Endothelial cell of umbilical vein (primary cell): ENCODE data around the gene RASAL3. TPM values are rescaled to one million over a fixed set of nuclear protein-coding genes. Genes with fewer than 3 reads are reported as not detected.
A peak's percentile ranks its signal among the peaks of the same experiment; 100 is the strongest.

ENCODE experiments used
- BruUV-seq: library from RNA; stranded (reverse); fragments of 400-500 nt; replicated peaks from 2 replicates; lab custom pipeline; 2021; lab: Mats Ljungman, UMichigan
- CTCF ChIA-PET: fragments of 300-600, 350-600 bp; sonication (Branson Sonifier 250); formaldehyde crosslinking; loops from one replicate; lab custom pipeline; 2021; ENCODE audit warnings: antibody characterized with exemption, inconsistent platforms; lab: Charles Lee
- POLR2A ChIA-PET: fragments of 300-600, 350-600 bp; sonication (Branson Sonifier 250); formaldehyde crosslinking; loops from one replicate; lab custom pipeline; 2021; ENCODE audit warnings: antibody characterized with exemption, inconsistent platforms; lab: Charles Lee
- DNase-seq: peaks from one replicate; pipeline ENCODE4 v3.0.0-alpha.2; 2011; ENCODE audit warnings: low read depth, low spot score
- FAIRE-seq: peaks from 2 replicates; lab custom pipeline; 2011; peaks lifted over from hg19 to GRCh38; lab: Jason Lieb, UNC
- H2AFZ ChIP-seq: 2 replicates; pipeline ENCODE4 v1.6.0; 2012; ENCODE audit warnings: low read depth, low read length, control low read depth, inconsistent platforms
- H3K27ac ChIP-seq: 2 replicates; pipeline ENCODE4 v1.5.1; 2011; ENCODE audit warnings: low read depth, mild to moderate bottlenecking, control low read depth, low read length, moderate library complexity; ENCODE audit not compliant: insufficient read depth
- H3K27me3 ChIP-seq, 2 experiments: 2 replicates each; pipeline versions ENCODE4 v1.6.0 to v1.6.1; 2011; ENCODE audit warnings: low read length in 2 of 2, mixed read lengths in 1 of 2; ENCODE audit not compliant: control insufficient read depth in 2 of 2, insufficient read depth in 2 of 2
- H3K36me3 ChIP-seq, 2 experiments: 2 replicates in 1 of 2; 3 replicates in 1 of 2; pipeline ENCODE4 v1.5.1; 2011; ENCODE audit warnings: low read length in 2 of 2, mild to moderate bottlenecking in 1 of 2, moderate library complexity in 1 of 2; ENCODE audit not compliant: control insufficient read depth in 2 of 2, insufficient read depth in 2 of 2; ENCODE audit errors: extremely low read depth in 1 of 2
- H3K4me1 ChIP-seq: 3 replicates; pipeline ENCODE4 v1.5.1; 2011; ENCODE audit warnings: mild to moderate bottlenecking, low read length; ENCODE audit not compliant: control insufficient read depth, insufficient read depth; ENCODE audit errors: extremely low read depth
- H3K4me2 ChIP-seq: 2 replicates; pipeline ENCODE4 v1.6.1; 2011; ENCODE audit warnings: low read length, control low read depth, mixed read lengths; ENCODE audit not compliant: insufficient read depth
- H3K4me3 ChIP-seq, 3 experiments: fragments of 200-600 bp in 1 of 3; sonication (generic), shearing (Covaris generic) in 1 of 3; replicated peaks in 1 of 3; 2 replicates each; pipeline ENCODE4 v1.5.1; 2011 to 2016; ENCODE audit warnings: control low read depth in 3 of 3, low read length in 3 of 3, mild to moderate bottlenecking in 2 of 3, inconsistent platforms in 1 of 3, low read depth in 1 of 3, moderate library complexity in 1 of 3; ENCODE audit not compliant: insufficient read depth in 1 of 3
- H3K79me2 ChIP-seq: 2 replicates; pipeline ENCODE4 v1.6.0; 2012; ENCODE audit warnings: low read length, inconsistent platforms; ENCODE audit not compliant: control insufficient read depth, insufficient read depth
- H3K9ac ChIP-seq: replicated peaks from 2 replicates; pipeline ENCODE3; 2011; ENCODE audit warnings: low read length, control low read depth; ENCODE audit not compliant: insufficient read depth; ENCODE audit errors: extremely low read depth
- H3K9me1 ChIP-seq: replicated peaks from 3 replicates; pipeline ENCODE4 v1.6.0; 2011; ENCODE audit warnings: mild to moderate bottlenecking, low read length; ENCODE audit not compliant: control insufficient read depth, insufficient read depth; ENCODE audit errors: extremely low read depth
- H3K9me3 ChIP-seq: replicated peaks from 2 replicates; pipeline ENCODE4 v1.5.1; 2012; ENCODE audit warnings: low read length, inconsistent platforms; ENCODE audit not compliant: control insufficient read depth, insufficient read depth
- H4K20me1 ChIP-seq: replicated peaks from 2 replicates; pipeline ENCODE3; 2011; ENCODE audit warnings: mild to moderate bottlenecking, low read length; ENCODE audit not compliant: control insufficient read depth, insufficient read depth; ENCODE audit errors: extremely low read depth
- EZH2 ChIP-seq: IDR thresholded peaks from 2 replicates; pipeline ENCODE4 v1.6.1; 2012; ENCODE audit warnings: borderline replicate concordance, low read depth, mild to moderate bottlenecking, moderate library complexity, low read length, inconsistent platforms; ENCODE audit not compliant: severe bottlenecking
- FOS ChIP-seq: IDR thresholded peaks from 2 replicates; pipeline ENCODE4 v1.6.1; 2011; ENCODE audit warnings: mild to moderate bottlenecking, low read length, moderate library complexity, borderline replicate concordance; ENCODE audit not compliant: insufficient read depth
- GATA2 ChIP-seq: IDR thresholded peaks from 2 replicates; pipeline ENCODE4 v1.7.0; 2011; ENCODE audit warnings: low read depth, mild to moderate bottlenecking, moderate library complexity, mixed read lengths, low read length; ENCODE audit not compliant: insufficient read length, insufficient read depth
- JUN ChIP-seq: IDR thresholded peaks from 2 replicates; pipeline ENCODE4 v1.6.1; 2011; ENCODE audit warnings: borderline replicate concordance, low read depth; ENCODE audit not compliant: insufficient read length, insufficient read depth
- MAX ChIP-seq: IDR thresholded peaks from 2 replicates; pipeline ENCODE4 v1.6.1; 2011; ENCODE audit not compliant: insufficient read depth, insufficient read length
- MYC ChIP-seq: IDR thresholded peaks from one replicate; pipeline ENCODE4 v1.6.1; 2011; ENCODE audit warnings: mild to moderate bottlenecking, low read depth, low read length
- POLR2A ChIP-seq: IDR thresholded peaks from 2 replicates; pipeline ENCODE4 v1.6.1; 2012; ENCODE audit warnings: low read depth, mild to moderate bottlenecking, control low read depth, low read length
- POLR2AphosphoS5 ChIP-seq: IDR thresholded peaks from 2 replicates; pipeline ENCODE4 v1.6.1; 2012; ENCODE audit warnings: low read depth, mild to moderate bottlenecking, control low read depth, low read length, moderate library complexity; ENCODE audit not compliant: insufficient read depth
- dilution Hi-C: fragments of 300-500 bp; cut with MboI; formaldehyde crosslinking; loops from one replicate; pipeline ENCODE4 v1.15.0; 2019; ENCODE audit warnings: low sequenced_read_pairs; ENCODE audit not compliant: extremely low pct_ligation_motif_present
- intact Hi-C: fragments of 100-400 bp; cut with micrococcal nuclease; formaldehyde crosslinking; loops from one replicate; pipeline ENCODE4 v1.10.0; 2022
- polyA plus RNA-seq, 4 experiments: library from polyadenylated mRNA; depleted of rRNA in 3 of 4; stranded (reverse) in 3 of 4; unstranded in 1 of 4; fragments of >200 nt; gene quantifications; 2 replicates each; pipeline versions ENCODE4 v1.2.1 to v1.2.3, GENCODE V29; 2011 to 2012; ENCODE audit warnings: missing spikeins in 1 of 4
- total RNA-seq: library from RNA; stranded (reverse); gene quantifications from 2 replicates; pipeline ENCODE4 v1.2.3, GENCODE V29; 2021
- TF ChIP-seq, protein P1 (sequence below), 2 donors: IDR thresholded peaks; 1 replicate in 1 of 2; 2 replicates in 1 of 2; pipeline ENCODE4 v1.5.1; 2011; ENCODE audit warnings: low read length in 2 of 2, mild to moderate bottlenecking in 2 of 2, moderate library complexity in 2 of 2, control low read depth in 1 of 2, inconsistent platforms in 1 of 2, low read depth in 1 of 2; ENCODE audit not compliant: insufficient read depth in 1 of 2; ENCODE audit errors: extremely low read depth in 1 of 2

The RASAL3 gene
- total and polyA plus RNA-seq, 2 donors (not counting 3 experiments of a cell fraction or from before 2014, with no cell fraction given), result 4.1 to 5.7 TPM

- no peak overlapping the region for H3K9ac ChIP-seq
- TSS peak; percentile 2 for BruUV-seq
- no peaks in the 10 kb centered on the region for H3K27me3 ChIP-seq
- no peak overlapping the region for H3K4me2 ChIP-seq
- no peak for DNase-seq
- peaks cover 16% of the 10 kb centered on the region for H3K79me2 ChIP-seq
- no peaks in the 10 kb centered on the region for H3K9me3 ChIP-seq
- no peak for FAIRE-seq
- no peak overlapping the region for H3K27ac ChIP-seq
- H4K20me1 ChIP-seq, result no peaks in the 10 kb centered on the region
- TF ChIP-seq FOS, result no peak
- no peak overlapping the region for H2AFZ ChIP-seq
- intact Hi-C loops (no loop called here), dilution Hi-C loops (no loop called here)
- peaks cover 8 to 44% of the 10 kb centered on the region in 2 experiments for H3K36me3 ChIP-seq
- no peak overlapping the region for H3K4me3 ChIP-seq
- peaks cover 6% of the 10 kb centered on the region for H3K4me1 ChIP-seq
- ChIA-PET POLR2A (interaction anchor here (0.7 kb wide), 1 partner anchor 126 kb away, joined by 3 read pairs; no protein-coding TSS in a partner anchor), CTCF (interaction anchor here (1.3 to 1.7 kb wide), 2 partner anchors 30 to 133 kb away, joined by 3 to 5 read pairs; no protein-coding TSS in a partner anchor)
- H3K9me1 ChIP-seq, result no peaks in the 10 kb centered on the region
Measured at GRCh38 chr19:15422296-15423075, 41.9 kb downstream of the RASAL3 start.

GRCh38 chr19:15421721-15422260, 42.6 kb downstream of the RASAL3 start:
- CTCF ChIA-PET, result interaction anchor here (0.6 to 1.7 kb wide), 3 partner anchors 31 to 330 kb away, joined by 3 to 5 read pairs (median 3); no protein-coding TSS in a partner anchor
- intact Hi-C loops, result no loop called here

More at GRCh38 chr19:15421721-15422260, 42.6 kb downstream of the RASAL3 start:
- no peak overlapping the region for H3K4me2 ChIP-seq
- DNase-seq (no peak), FAIRE-seq (no peak)
- no TSS peak for BruUV-seq
- dilution Hi-C loops, result no loop called here
- H2AFZ ChIP-seq, result no peak overlapping the region
- H3K9me1 ChIP-seq, result no peaks in the 10 kb centered on the region
- H3K27me3 ChIP-seq, result no peaks in the 10 kb centered on the region
- H3K79me2 ChIP-seq, result peaks cover 20% of the 10 kb centered on the region
- no peak overlapping the region for H3K4me3 ChIP-seq
- TF ChIP-seq GATA2, result no peak
- TF ChIP-seq, protein P1, sequence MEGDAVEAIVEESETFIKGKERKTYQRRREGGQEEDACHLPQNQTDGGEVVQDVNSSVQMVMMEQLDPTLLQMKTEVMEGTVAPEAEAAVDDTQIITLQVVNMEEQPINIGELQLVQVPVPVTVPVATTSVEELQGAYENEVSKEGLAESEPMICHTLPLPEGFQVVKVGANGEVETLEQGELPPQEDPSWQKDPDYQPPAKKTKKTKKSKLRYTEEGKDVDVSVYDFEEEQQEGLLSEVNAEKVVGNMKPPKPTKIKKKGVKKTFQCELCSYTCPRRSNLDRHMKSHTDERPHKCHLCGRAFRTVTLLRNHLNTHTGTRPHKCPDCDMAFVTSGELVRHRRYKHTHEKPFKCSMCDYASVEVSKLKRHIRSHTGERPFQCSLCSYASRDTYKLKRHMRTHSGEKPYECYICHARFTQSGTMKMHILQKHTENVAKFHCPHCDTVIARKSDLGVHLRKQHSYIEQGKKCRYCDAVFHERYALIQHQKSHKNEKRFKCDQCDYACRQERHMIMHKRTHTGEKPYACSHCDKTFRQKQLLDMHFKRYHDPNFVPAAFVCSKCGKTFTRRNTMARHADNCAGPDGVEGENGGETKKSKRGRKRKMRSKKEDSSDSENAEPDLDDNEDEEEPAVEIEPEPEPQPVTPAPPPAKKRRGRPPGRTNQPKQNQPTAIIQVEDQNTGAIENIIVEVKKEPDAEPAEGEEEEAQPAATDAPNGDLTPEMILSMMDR (IDR thresholded peaks at IDR 0.05; ENCODE audit: extremely low read depth in 1 of 2, insufficient read depth in 1 of 2, low read depth in 1 of 2, low read length in 2 of 2), result no peak
- no peak for TF ChIP-seq EZH2
- no peak for TF ChIP-seq POLR2A
- no peak for TF ChIP-seq MAX
- TF ChIP-seq POLR2AphosphoS5, result no peak
- TF ChIP-seq FOS, result no peak
- no peak for TF ChIP-seq JUN
- no peak for TF ChIP-seq MYC
- no peak overlapping the region for H3K27ac ChIP-seq
- H4K20me1 ChIP-seq, result no peaks in the 10 kb centered on the region
- H3K9me3 ChIP-seq, result no peaks in the 10 kb centered on the region
- H3K36me3 ChIP-seq, result peaks cover 8 to 37% of the 10 kb centered on the region in 2 experiments
- peaks cover 13% of the 10 kb centered on the region for H3K4me1 ChIP-seq
- H3K9ac ChIP-seq, result no peak overlapping the region
- POLR2A ChIA-PET, result interaction anchor here (0.7 kb wide), 1 partner anchor 126 kb away, joined by 3 read pairs; no protein-coding TSS in a partner anchor
